Activated CD8-positive, alpha-beta memory T cell treated with anti-CD3 and anti-CD28 coated beads, Interleukin-2, amount 50 U/mL, for 48 hours (primary cell): ENCODE results near the gene ABLIM1.

Experiments
- DNase-seq: peaks from one replicate; pipeline ENCODE4 v3.0.0-alpha.2; 2020

The ABLIM1 gene

GRCh38 chr10:114483575-114483974 is 174.5 kb downstream of the ABLIM1 start:
- no peak for DNase-seq

GRCh38 chr10:114482480-114483304 is 175.4 kb downstream of the ABLIM1 start:
- no peak for DNase-seq

DNA sequence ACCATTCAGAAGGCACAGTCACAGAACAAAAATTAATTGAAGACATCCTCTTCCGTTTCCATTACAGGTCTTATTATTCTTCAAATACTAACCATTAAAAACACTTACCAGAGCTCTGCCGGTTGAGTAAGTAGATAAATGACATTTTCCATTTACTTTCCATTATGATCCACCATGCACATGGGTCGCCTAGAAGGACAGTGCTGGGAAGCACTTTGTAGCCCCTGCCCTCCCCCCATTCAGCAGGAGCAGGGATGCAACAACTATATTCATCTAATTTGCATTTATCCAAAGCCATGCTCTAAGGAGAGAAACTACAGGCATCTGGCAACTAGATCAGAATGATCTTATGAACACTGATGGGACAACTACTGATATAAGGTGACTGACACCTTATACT is 177.0 kb downstream of the ABLIM1 start:
- DNase-seq, result no peak

GRCh38 chr10:114479836-114480235 is 178.2 kb downstream of the ABLIM1 start:
- no peak for DNase-seq

DNA sequence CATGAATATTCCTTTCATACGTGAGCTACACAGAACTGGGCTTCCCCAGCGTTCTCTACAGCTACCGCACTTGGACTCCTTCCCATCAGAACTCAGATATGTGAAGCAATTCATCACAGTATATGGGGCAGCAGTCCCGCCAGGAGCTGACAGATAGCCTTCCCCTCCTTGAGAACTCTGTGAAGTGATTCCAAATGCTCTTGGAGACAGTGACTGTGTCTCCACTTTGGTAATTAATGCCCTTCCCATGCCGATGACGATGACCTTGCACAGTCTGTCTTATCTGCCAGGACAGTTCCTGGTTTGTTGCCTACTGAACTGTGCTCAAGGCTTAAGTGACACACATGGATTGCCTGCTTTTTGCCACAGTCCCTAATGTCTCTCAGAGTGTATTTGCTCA is 178.8 kb downstream of the ABLIM1 start:
- no peak for DNase-seq

GRCh38 chr10:114478281-114478680 is 179.8 kb downstream of the ABLIM1 start:
- no peak for DNase-seq

GRCh38 chr10:114477285-114477684 is 180.8 kb downstream of the ABLIM1 start:
- DNase-seq, result no peak

DNA sequence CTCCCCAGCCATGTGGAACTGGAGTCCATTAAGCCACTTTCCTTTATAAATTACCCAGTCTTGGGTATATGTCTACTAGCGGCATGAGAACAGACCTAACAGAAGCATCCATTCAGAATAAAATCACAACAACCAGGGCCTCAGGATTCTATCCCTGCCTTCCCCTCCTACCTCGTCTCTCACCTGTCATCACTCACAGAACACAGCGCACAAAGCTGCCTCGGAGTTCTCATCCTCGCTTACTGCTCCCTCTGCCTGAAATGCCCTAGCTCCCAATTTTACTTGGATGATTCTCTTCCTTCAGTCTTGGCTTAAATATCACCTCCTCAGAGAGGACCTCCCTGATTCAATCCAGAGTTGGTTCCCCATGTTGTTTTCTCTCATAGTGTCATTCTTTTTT is 183.1 kb downstream of the ABLIM1 start:
- DNase-seq, result no peak

- no peak for DNase-seq
These were observed 184.3 kb downstream of the ABLIM1 start for GRCh38 chr10:114473776-114474175.

GRCh38 chr10:114472877-114473253 is 185.2 kb downstream of the ABLIM1 start:
- DNase-seq, result no peak

DNA sequence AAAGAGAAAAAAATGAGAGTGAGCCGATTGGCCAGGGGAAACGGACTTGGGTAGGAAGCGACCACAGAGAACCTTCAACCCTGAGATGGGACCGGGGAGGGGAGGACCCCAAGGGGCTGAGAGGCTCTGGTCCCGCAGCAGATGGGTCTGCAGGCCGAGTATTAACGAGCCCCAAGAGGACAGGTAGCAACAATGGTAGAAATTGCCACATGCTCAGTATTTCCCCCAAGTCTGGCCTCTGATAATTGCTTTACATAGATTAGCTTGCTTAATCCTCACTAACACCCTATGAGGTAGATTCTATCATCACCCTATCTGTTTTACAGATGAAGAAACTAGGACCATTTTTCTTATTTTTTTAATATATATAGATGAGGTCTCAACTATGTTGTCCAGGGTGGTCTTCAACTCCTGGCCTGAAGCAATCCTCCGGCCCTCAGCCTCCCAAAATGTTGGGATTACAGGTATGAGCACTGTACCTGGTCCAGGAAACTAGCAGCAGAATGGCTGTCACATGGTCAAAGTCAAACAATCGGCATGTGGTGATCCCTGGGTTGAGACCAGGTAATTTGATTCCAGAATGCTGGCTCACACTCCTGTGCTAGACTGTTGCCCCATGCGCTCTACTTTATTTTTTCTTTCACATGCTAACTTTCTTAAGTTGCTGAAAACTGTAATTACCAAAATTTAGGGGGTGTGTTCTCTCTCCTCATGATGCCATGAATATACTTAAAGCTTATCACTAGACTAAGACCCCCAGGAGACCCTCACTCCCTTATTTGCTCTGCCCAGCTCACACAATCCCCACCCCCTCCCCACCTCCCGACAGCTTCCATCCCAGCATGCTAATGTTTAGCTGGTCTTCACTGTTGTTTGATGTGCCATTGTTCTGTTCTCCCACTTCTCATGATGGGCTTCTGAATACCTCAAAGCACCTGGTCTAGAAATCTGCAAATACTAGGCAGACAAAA is 185.9 kb downstream of the ABLIM1 start:
- DNase-seq, result no peak

DNA sequence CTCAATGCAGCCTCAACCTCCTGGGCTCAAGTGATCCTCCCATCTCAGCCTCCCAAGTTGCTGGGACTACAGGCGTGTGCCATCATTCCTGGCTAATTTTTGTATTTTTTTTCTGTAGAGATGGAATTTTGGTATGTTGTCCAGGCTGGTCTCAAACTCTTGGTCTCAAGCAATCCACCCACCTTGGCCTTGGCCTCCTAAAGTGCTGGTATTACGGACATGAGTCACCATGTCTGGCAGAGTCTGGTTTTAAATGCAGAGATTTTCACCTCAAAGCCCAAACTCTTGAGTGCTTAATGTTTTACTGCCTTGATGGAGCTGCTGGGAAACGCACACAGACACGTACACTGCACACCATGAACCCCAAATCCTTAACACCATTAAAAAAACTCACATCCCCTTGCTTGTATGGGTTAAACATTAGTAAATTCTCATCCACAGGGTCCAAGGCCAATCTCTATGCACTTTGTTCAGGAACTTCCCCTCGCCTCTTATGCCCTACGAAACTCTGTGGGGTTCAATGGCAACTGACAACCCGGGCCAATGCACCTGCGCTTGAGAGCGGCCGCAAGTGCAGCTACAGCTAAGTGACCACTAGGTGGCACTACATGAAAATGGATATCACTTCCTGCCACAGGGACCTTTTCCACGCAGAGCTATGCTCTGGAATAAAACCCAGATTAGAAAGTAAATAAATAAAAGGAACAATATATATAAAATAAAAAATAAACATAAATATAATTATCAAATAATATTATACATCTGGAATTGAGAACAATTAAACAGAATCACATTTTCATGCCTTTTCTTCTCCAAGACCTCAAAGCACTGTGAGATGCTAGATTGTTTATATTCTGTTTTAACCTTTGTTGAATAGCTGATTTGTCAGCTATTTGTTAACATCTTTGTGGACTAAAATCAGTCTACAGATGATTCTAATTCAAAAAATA is 186.8 kb downstream of the ABLIM1 start:
- DNase-seq, result peak; percentile 78

DNA sequence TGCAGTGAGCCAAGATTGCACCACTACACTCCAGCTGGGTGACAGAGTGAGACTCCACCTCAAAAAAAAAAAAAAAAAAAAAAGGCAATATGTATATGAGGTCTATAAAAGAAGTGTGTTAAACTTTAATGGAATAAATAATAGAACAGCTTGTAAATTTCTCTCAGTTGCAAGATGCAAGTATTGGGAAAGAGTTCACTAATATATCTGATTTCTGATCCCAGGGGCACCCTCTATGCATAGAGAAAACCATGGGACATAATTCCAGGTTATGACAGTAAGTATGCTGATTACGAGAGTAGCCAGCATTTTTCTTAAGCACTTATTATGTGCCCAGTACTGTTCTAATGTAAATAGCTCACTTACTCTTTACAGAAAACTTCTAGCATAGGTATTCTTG is 187.7 kb downstream of the ABLIM1 start:
- DNase-seq, result no peak

GRCh38 chr10:114458955-114459354 is 199.1 kb downstream of the ABLIM1 start:
- DNase-seq, result peak; percentile 57

DNA sequence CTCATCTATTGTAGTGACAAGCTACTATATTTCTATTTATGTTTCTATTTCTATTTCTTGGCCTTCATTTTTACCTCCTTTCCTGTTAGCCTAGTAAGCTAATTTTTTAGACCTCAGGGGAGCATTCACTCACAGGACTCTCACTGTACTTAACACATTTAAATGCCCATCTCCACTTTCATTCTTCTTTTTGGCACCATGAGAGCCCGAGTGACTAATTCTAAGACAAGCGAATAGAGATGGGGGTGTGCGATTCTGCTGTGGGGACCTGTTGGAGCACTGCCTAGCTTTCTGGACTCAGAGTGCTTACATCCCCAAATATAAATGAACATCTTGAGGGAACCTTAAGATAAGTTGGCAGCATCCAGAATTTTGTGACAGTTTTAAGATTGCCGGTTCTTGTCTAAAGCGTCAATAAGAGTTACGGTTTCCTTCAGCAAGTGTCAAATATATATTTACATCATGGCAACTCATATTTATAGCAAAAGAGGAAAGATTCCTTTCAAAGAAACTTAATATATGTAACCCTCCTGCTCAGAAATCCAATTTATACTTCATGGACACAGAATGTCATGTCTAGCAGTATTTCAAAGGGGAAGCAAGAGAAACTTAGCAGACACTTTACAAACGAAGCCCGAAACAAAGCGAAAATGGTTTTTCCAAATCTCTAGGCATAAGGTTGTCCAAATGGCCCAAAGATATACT is 199.7 kb downstream of the ABLIM1 start:
- DNase-seq, result no peak

- no peak for DNase-seq
These were observed 204.5 kb downstream of the ABLIM1 start for GRCh38 chr10:114453576-114453975.

DNA sequence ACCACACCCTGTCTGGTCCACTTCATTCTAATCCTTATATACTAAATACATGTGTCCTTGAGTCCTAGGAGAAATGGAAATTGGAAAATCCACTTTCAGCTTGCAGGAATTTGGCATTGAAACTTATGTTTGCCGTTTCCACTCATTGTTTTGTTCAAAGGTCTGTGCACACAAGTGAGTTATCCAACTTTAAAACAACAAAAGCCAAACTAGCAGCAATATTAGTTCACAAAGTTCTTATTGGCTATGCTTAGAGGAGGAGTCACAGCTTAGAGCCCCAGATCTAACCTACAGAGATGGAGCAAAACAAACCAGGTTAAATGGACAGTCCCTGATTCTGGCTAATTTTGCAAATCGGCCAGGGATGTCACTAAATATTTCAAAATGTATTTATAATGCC is 209.2 kb downstream of the ABLIM1 start:
- no peak for DNase-seq

- DNase-seq, result no peak
These were observed 212.7 kb downstream of the ABLIM1 start for GRCh38 chr10:114445332-114445731.

DNA sequence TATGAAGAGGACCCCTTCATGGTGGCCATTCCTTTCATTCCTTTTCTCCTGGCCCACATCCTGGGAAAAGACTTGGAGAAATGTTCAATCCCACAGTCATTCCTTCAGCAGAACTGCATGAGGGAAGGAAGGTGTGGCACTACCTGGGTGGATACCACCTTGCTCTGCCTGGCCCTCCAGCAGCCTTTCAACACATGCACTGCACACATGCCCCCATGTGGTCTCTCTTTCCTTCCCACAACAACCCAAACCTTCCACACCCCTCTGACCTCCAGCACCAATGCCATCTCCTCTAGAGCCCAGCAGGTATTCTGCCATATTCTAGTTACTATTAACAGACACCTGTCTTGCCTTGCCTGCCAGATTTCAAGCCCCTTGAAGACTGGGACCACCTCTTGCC is 213.3 kb downstream of the ABLIM1 start:
- DNase-seq, result no peak

DNA sequence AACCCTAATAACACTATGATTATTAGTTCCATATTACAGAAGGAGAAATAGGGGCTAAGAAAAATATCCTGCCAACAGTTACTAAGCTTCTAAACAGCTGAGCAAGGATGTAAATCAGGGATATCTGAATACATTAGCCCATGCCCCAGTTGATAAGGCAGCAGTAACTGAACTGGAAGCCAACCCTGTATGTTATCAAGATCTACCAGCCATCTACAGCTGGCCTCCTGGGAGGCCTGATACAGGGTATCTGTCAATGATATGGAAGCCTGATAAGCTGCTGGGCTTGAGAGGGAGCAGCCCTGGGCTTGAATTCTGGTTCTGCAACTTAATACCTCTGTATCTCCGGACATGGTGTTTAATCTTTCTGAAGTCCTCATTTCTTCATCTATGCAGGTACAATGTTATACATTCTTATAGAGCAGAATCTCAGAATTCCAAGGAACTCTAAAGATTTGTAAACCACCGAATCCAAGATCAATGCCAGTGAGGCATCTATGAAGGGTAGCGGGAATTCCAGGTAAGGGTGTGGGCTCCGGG is 215.9 kb downstream of the ABLIM1 start:
- no peak for DNase-seq

- no peak for DNase-seq
These were observed 217.0 kb downstream of the ABLIM1 start for GRCh38 chr10:114441107-114441506.
